ENCODE data around the gene ABHD12B.

ABHD12B gene

GRCh38 chr14:50871914-50872732 is at the start of gene ABHD12B:
TSS of gene ABHD12B (plus strand) at chr14:50872053. CDS start at chr14:50872175, 122 bp downstream.
- DNase-seq (ENCODE audit: low read depth, low spot score) = no peak

- no peak for DNase-seq (ENCODE audit: low read depth, low spot score)
These were observed 49.3 kb upstream of the ABHD12B start for GRCh38 chr14:50822501-50823042.

- no peak for DNase-seq (ENCODE audit: low read depth, low spot score)
These were observed 48.6 kb upstream of the ABHD12B start for GRCh38 chr14:50823051-50823761.

- no peak for DNase-seq (ENCODE audit: low read depth, low spot score)
These were observed 47.9 kb upstream of the ABHD12B start for GRCh38 chr14:50823762-50824636.

- no peak for DNase-seq (ENCODE audit: low read depth, low spot score)
These were observed 46.5 kb upstream of the ABHD12B start for GRCh38 chr14:50825307-50825706.

- DNase-seq (ENCODE audit: low read depth, low spot score) = no peak
These were observed 45.2 kb upstream of the ABHD12B start for GRCh38 chr14:50826681-50827080.

GRCh38 chr14:50828721-50829488 is 42.9 kb upstream of the ABHD12B start:
- no peak for DNase-seq (ENCODE audit: low read depth, low spot score)

GRCh38 chr14:50829489-50830043 is 42.3 kb upstream of the ABHD12B start:
- no peak for DNase-seq (ENCODE audit: low read depth, low spot score)

- no peak for DNase-seq (ENCODE audit: low read depth, low spot score)
These were observed 41.6 kb upstream of the ABHD12B start for GRCh38 chr14:50830044-50830931.

GRCh38 chr14:50830932-50831725 is 40.7 kb upstream of the ABHD12B start, which contains the start of gene NIN:
TSS of gene NIN (minus strand) at chr14:50831162. CDS start at chr14:50822056, 9,106 bp downstream.
- DNase-seq (ENCODE audit: low read depth, low spot score) = no peak

GRCh38 chr14:50831726-50832168 is 40.1 kb upstream of the ABHD12B start:
- DNase-seq (ENCODE audit: low read depth, low spot score) = no peak

- no peak for DNase-seq (ENCODE audit: low read depth, low spot score)
These were observed 38.8 kb upstream of the ABHD12B start for GRCh38 chr14:50832935-50833630.

GRCh38 chr14:50834802-50835276 is 37.0 kb upstream of the ABHD12B start:
- no peak for DNase-seq (ENCODE audit: low read depth, low spot score)

GRCh38 chr14:50835280-50835679 is 36.6 kb upstream of the ABHD12B start:
- DNase-seq (ENCODE audit: low read depth, low spot score) = no peak

- DNase-seq (ENCODE audit: low read depth, low spot score) = no peak
These were observed 35.3 kb upstream of the ABHD12B start for GRCh38 chr14:50836515-50836914.

GRCh38 chr14:50837271-50837670 is 34.6 kb upstream of the ABHD12B start:
- no peak for DNase-seq (ENCODE audit: low read depth, low spot score)

GRCh38 chr14:50837850-50838470 is 33.9 kb upstream of the ABHD12B start:
- no peak for DNase-seq (ENCODE audit: low read depth, low spot score)

Measured in brain pericyte (primary cell).